Tibial nerve (tissue), 4 donors: ENCODE measurements around the gene POU4F3. TPM values are rescaled to one million over a fixed set of nuclear protein-coding genes. Genes with fewer than 3 reads are reported as not detected.
"Not testable (repeated sequence)": the region's sequence is repeated elsewhere in the genome, so short reads cannot be mapped to it uniquely, and the experiment has no call there.

Source experiments
- DNase-seq, 2 donors: peaks; one replicate each; pipeline ENCODE4 v3.0.0-alpha.2; 2019; ENCODE audit warnings: low spot score in 2 of 2
- H3K27ac ChIP-seq, 4 donors: fragments of 200-600 bp; sonication (generic) in 3 of 4; one replicate each; pipeline ENCODE4 v1.5.1; 2017 to 2019; ENCODE audit warnings: mild to moderate bottlenecking in 1 of 4
- H3K27me3 ChIP-seq, 2 donors: fragments of 200-600 bp; sonication (generic) in 1 of 2; one replicate each; pipeline versions ENCODE4 v1.5.1 to v1.6.0; 2017 to 2019
- H3K36me3 ChIP-seq, 3 donors: fragments of 200-600 bp; sonication (generic); one replicate each; pipeline ENCODE4 v1.5.1; 2018 to 2019
- H3K4me1 ChIP-seq, 4 donors: fragments of 200-600 bp; sonication (generic) in 3 of 4; one replicate each; pipeline ENCODE4 v1.5.1; 2017 to 2019
- H3K4me3 ChIP-seq, 4 donors: fragments of 200-600 bp; sonication (generic) in 3 of 4; one replicate each; pipeline ENCODE4 v1.5.1; 2017 to 2019; ENCODE audit warnings: mild to moderate bottlenecking in 1 of 4, moderate library complexity in 1 of 4
- H3K9me3 ChIP-seq, 4 donors: fragments of 200-600 bp; sonication (generic) in 3 of 4; one replicate each; pipeline ENCODE4 v1.5.1; 2017 to 2019
- CTCF ChIP-seq, 5 experiments: fragments of 200-600 bp in 3 of 5; fragments of 450-650 bp in 2 of 5; sonication (generic) in 3 of 5; IDR thresholded peaks; one replicate each; pipeline ENCODE4 v1.5.1; 2016 to 2019; ENCODE audit warnings: antibody characterized with exemption in 5 of 5, mild to moderate bottlenecking in 3 of 5, moderate library complexity in 2 of 5
- EP300 ChIP-seq, 2 donors: sonication (generic); formaldehyde crosslinking; IDR thresholded peaks; one replicate each; pipeline ENCODE4 v1.6.1; 2017; ENCODE audit warnings: antibody characterized with exemption in 2 of 2, mild to moderate bottlenecking in 1 of 2
- POLR2A ChIP-seq, 2 donors: fragments of 450-650 bp; IDR thresholded peaks; one replicate each; pipeline ENCODE4 v1.6.1; 2017; ENCODE audit warnings: antibody characterized with exemption in 2 of 2, mild to moderate bottlenecking in 2 of 2, moderate library complexity in 2 of 2
- WGBS, 2 donors: methylation state at CpG; one replicate each; pipeline ENCODE4 v1.1.5; 2018; 5-methylcytosine and 5-hydroxymethylcytosine counted together
- total RNA-seq, 4 donors: library from RNA; depleted of rRNA; stranded (reverse); fragments of >200 nt; gene quantifications; one replicate each; pipeline ENCODE4 v1.1.0, GENCODE V29; 2016

The POU4F3 gene
- under 1 TPM in 2 of 4 donors, not detected in 2; 0.21 to 0.22 TPM for total RNA-seq

GRCh38 chr5:146338774-146339714 is at the start of gene POU4F3:
Gene POU4F3, plus strand, starts transcription at chr5:146338839. Its CDS starts 274 bp downstream, at chr5:146339113.
- H3K9me3 ChIP-seq: no peaks in the 10 kb centered on the region
- no peak within 1 kb of the TSS for H3K27ac ChIP-seq
- no peak within 1 kb of the TSS for H3K4me3 ChIP-seq
- H3K27me3 ChIP-seq: peaks cover 0 to 99% of the 10 kb centered on the region in 2 donors
- no peaks in the 10 kb centered on the region for H3K36me3 ChIP-seq
- 3% methylated on average over 61 to 66 of the region's 70 CpGs for WGBS, 2 donors
- DNase-seq: no peak
- H3K4me1 ChIP-seq: peaks cover 0 to 18% (median 0%) of the 10 kb centered on the region in 4 donors
- no peak for TF ChIP-seq POLR2A (IDR thresholded peaks at IDR 0.05)
- no peak for TF ChIP-seq CTCF (IDR thresholded peaks at IDR 0.05)
- TF ChIP-seq EP300 (IDR thresholded peaks at IDR 0.05): no peak

- no peak overlapping the region for H3K27ac ChIP-seq
- no peaks in the 10 kb centered on the region for H3K27me3 ChIP-seq
- H3K4me1 ChIP-seq: no peaks in the 10 kb centered on the region
- peaks cover 0 to 12% (median 2%) of the 10 kb centered on the region in 3 donors for H3K36me3 ChIP-seq
- no peak for DNase-seq
- no peaks in the 10 kb centered on the region for H3K9me3 ChIP-seq
- no peak for TF ChIP-seq EP300 (IDR thresholded peaks at IDR 0.05)
- no peak for TF ChIP-seq CTCF (IDR thresholded peaks at IDR 0.05)
- TF ChIP-seq POLR2A (IDR thresholded peaks at IDR 0.05): no peak
- 90 to 94% methylated on average over 2 of the region's 2 CpGs for WGBS, 2 donors
- no peak overlapping the region for H3K4me3 ChIP-seq
These were observed 48.3 kb upstream of the POU4F3 start for GRCh38 chr5:146290318-146290717.

- WGBS, 2 donors: 18 to 25% methylated on average over 5 of the region's 5 CpGs
- TF ChIP-seq EP300 (IDR thresholded peaks at IDR 0.05) (no peak), POLR2A (IDR thresholded peaks at IDR 0.05) (no peak), CTCF (IDR thresholded peaks at IDR 0.05) (peak in 4 of 5 experiments; percentile 31 to 48 (median 38))
These were observed 47.1 kb upstream of the POU4F3 start for GRCh38 chr5:146291421-146292074.

GRCh38 chr5:146296245-146296644 is 42.4 kb upstream of the POU4F3 start:
- H3K27me3 ChIP-seq: no peaks in the 10 kb centered on the region
- H3K4me3 ChIP-seq: no peak overlapping the region
- WGBS, 2 donors: 83 to 85% methylated on average over 7 of the region's 7 CpGs
- H3K27ac ChIP-seq: no peak overlapping the region
- no peak for TF ChIP-seq EP300 (IDR thresholded peaks at IDR 0.05)
- TF ChIP-seq POLR2A (IDR thresholded peaks at IDR 0.05): no peak
- no peak for TF ChIP-seq CTCF (IDR thresholded peaks at IDR 0.05)
- DNase-seq: no peak
- H3K4me1 ChIP-seq: no peaks in the 10 kb centered on the region
- H3K9me3 ChIP-seq: no peaks in the 10 kb centered on the region
- H3K36me3 ChIP-seq: no peaks in the 10 kb centered on the region

More at GRCh38 chr5:146291421-146292074, 47.1 kb upstream of the POU4F3 start:
- Histone ChIP-seq H3K36me3 (peaks cover 0 to 12% (median 2%) of the 10 kb centered on the region in 3 donors), H3K4me3 (no peak overlapping the region), H3K4me1 (no peaks in the 10 kb centered on the region), H3K27ac (no peak overlapping the region), H3K27me3 (no peaks in the 10 kb centered on the region), H3K9me3 (no peaks in the 10 kb centered on the region)
- no peak for DNase-seq

GRCh38 chr5:146298920-146299319 is 39.7 kb upstream of the POU4F3 start:
- H3K4me1 ChIP-seq, H3K9me3 ChIP-seq, H3K4me3 ChIP-seq, H3K27me3 ChIP-seq, H3K36me3 ChIP-seq, DNase-seq, H3K27ac ChIP-seq: not testable (repeated sequence)
- 93 to 96% methylated on average over 3 of the region's 3 CpGs for WGBS, 2 donors
